Tongue (tissue), 2 donors: ENCODE measurements around the gene LZTS3. TPM values are rescaled to one million over a fixed set of nuclear protein-coding genes. Genes with fewer than 3 reads are reported as not detected.
"Not testable (repeated sequence)": the region's sequence is repeated elsewhere in the genome, so short reads cannot be mapped to it uniquely, and the experiment has no call there.

Experiments
- DNase-seq: peaks from one replicate; pipeline ENCODE4 v3.0.0-alpha.2; 2015
- total RNA-seq: library from RNA; depleted of rRNA; stranded (reverse); fragments of >200 nt; gene quantifications from one replicate; pipeline ENCODE4 v1.2.3, GENCODE V29; 2014

LZTS3 gene
- total RNA-seq, 1 donor from 2014 or later, result 5.9 TPM

DNA sequence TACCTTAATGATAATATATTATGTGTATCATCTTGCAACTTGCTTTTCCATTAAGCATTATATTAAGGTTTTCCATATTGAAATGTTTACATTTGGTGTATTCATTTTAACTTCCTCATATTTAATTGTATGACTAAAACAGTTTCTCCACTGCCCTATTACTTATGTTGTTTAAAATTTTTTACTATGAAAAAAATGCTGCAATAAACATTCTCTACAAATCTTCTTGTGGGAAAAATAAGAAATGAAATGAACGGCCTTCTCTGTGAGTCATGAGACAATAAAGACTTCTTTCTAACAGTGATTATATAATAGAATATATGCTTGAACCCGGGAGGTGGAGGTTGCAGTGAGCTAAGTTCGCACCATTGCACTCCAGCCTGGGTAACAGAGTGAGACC is 39.2 kb downstream of the LZTS3 start:
- no peak for DNase-seq

DNA sequence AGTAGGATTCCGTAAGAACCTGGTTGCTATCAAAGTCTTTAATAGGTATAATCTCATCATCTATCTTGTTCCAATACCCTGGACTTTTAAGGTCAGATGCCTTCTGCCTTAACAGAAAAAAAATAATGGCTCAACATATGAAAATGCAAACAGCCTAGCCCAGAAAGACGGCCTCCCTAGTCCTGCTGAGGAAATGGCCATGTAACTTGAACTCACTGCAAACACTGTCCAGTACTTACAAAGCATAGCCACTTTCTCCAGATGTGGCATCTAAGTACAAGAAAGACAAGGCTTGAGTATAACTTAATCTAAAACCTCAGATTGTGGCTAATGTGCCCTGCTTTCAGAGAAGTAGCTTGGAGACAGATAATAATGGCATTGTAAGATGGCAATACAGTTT is 40.2 kb downstream of the LZTS3 start:
- DNase-seq, result no peak

DNA sequence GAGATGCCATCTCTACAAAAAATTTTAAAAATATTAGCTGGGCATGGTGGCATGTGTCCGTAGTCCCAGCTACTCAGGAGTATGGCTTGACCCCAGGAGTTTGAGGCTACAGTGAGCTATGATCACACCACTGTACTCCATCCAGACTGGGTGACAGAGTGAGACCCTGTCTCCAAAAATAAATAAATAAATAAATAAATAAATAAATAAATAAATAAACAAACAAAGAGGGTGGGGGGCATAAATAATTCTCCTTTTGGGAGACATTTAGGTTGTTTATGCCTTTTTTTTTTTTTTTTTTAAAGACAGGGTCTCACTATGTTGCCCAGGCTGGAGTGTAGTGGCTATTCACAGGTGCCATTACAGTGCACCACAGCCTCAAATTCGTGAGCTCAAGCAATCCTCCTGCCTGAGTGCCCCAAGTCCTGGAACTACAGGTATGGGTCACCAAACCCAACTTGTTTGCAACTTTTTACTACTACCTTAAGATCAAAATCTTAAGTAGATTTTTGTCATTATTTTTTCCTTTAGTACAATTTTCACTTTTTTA is 43.2 kb downstream of the LZTS3 start:
- no peak for DNase-seq

GRCh38 chr20:3129094-3129493 is 44.3 kb downstream of the LZTS3 start:
- no peak for DNase-seq

DNA sequence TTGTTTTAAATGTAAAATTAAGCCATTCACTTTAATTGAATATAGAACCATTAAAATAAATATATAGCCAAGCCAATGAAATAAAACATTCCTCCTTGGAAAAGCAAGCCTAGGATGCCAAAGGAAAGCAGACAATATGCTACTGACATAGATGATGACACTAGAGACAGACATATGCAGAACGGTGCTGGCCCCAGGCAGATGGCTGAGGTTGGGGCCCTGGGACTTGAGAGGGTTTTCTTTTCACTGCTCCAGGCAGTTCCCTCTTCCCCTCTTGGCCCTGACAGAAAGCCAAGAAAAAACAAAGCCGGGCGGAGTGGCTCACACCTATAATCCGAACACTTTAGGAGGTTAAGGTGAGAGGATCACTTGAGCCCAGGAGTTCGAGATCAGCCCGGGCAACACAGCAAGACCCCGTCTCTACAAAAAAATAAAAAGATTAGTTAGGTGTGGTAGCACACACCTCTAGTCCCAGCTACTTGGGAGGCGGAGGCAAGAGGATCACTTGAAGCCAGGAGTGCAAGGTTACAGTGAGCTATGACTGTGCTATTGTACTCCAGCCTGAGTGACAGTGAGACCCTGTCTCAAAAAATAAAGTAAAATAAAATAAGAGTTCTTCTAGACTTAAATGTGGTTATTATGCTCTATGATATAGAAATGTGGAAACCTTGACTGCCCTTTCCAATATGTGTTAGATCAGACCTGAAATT is 44.9 kb downstream of the LZTS3 start:
- no peak for DNase-seq

DNA sequence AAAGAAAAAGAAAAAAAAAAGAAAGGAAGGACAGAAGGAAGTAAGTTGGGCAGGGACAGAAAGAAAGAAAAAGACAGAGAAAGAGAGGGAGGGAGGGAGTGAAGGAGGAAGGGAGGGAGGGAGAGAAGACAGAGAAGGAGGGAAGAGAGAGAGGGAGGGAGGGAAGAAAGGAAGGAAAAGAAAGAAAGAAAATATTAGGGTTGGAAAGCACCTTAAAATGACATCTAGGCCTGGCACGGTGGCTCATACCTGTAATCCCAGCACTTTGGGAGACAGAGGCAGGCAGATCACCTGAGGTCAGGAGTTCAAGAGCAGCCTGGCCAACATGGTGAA is 46.9 kb downstream of the LZTS3 start:
- no peak for DNase-seq

DNA sequence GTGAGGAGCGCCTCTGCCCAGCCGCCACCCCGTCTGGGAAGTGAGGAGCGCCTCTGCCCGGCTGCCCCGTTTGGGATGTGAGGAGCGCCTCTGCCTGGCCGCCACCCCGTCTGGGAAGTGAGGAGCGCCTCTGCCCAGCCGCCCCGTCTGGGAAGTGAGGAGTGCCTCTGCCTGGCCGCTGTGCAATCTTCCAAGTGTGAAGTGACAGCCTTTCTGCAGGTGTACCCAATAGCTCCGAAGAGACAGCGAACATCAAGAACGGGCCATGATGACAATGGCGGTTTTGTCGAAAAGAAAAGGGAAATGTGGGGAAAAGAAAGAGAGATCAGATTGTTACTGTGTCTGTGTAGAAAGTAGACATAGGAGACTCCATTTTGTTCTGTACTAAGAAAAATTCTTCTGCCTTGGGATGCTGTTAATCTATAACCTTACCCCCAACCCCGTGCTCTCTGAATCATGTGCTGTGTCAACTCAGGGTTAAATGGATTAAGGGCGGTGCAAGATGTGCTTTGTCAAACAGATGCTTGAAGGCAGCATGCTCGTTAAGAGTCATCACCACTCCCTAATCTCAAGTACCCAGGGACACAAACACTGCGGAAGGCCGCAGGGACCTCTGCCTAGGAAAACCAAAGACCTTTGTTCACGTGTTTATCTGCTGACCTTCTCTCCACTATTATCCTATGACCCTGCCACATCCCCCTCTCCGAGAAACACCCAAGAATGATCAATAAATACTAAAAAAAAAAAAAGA is 47.4 kb downstream of the LZTS3 start:
- not testable (repeated sequence) for DNase-seq

DNA sequence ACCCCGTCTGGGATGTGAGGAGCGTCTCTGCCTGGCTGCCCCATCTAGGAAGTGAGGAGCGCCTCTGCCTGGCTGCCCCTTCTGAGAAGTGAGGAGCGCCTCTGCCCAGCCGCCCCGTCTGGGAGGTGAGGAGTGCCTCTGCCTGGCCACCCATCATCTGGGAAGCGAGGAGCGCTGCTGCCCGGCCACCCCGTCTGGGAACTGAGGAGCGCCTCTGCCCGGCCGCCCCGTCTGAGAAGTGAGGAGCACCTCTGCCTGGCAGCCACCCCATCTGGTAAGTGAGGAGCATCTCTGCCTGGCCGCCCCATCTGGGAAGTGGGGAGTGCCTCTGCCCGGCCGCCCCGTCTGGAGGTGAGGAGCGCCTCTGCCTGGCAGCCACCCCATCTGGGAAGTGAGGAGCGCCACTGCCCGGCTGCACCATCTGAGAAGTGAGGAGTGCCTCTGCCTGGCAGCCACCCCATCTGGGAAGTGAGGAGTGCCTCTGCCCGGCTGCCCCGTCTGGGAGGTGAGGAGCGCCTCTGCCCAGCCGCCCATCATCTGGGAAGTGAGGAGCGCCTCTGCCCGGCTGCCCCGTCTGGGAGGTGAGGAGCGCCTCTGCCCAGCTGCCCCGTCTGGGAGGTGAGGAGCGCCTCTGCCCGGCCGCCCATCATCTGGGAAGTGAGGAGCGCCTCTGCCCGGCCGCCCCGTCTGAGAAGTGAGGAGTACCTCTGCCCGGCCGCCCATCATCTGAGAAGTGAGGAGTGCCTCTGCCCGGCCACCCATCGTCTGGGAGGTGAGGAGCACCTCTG is 48.4 kb downstream of the LZTS3 start:
- DNase-seq, result not testable (repeated sequence)

DNA sequence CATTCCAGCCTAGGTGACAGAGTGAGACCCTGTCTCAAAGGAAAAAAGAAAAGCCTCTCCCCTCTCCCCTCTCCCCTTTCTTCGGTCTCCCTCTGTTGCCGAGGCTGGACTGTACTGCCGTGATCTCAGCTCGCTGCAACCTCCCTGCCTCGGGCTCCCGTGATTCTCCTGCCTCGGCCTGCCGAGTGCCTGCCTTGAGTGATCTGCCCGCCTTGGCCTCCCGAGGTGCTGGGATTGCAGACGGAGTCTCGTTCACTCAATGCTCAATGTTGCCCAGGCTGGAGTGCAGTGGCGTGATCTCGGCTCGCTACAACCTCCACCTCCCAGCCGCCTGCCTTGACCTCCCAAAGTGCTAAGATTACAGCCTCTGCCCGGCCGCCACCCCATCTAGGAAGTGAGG is 49.2 kb downstream of the LZTS3 start:
- not testable (repeated sequence) for DNase-seq

DNA sequence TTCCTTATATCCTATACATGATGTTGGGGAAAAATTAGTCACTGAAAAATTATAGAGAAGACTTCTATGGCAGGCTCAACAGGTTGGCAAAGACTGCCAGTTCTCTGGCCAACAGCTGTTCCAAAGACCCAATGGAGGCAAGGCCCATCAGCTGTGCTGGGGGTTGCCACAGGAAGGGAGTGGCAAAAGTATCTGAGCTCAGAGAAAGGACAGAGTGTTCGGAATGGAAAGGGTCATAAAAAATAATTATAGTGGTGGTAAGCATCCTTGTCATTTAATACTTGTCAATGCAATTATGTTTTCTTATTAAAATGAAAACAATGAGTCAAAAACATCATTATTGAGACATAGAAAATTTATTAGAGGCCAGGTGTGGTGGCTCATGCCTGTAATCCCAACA is 49.8 kb downstream of the LZTS3 start:
- DNase-seq, result peak; percentile 46

DNA sequence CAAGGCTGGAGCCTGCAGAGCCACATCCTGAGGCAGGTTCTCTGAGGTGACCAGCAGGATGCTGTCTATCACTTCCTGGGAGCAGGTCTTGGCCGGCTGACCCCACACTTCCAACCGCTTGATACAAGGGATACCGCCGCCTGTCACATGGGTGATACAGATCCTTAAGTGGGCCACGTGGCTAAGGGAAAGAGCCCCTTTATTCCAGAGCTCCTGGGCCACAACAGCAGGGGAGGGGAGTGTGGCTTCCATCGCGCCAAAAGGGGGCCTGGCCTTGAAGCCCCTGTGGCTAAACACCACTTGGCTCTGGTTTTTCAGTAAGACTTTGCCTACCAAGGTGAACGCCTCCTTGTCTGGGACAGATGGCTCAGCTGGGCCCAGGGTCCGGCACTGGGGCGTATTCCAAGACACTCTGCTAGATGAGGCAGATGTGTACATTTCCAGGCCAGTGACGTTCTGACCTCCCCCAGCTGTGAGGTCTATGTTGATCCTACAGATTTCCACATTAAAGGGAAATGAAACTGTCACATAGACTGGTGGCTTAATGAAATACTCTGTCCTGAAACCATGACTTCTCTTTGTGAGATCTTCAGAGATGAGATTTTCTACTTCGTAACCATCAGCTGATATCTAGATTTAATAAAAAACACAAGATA is 51.3 kb downstream of the LZTS3 start:
- no peak for DNase-seq

GRCh38 chr20:3121271-3121911 is 52.0 kb downstream of the LZTS3 start:
- DNase-seq, result no peak

GRCh38 chr20:3119044-3119443 is 54.3 kb downstream of the LZTS3 start:
- DNase-seq, result no peak

GRCh38 chr20:3117839-3118379 is 55.4 kb downstream of the LZTS3 start:
- peak; percentile 70 for DNase-seq

DNA sequence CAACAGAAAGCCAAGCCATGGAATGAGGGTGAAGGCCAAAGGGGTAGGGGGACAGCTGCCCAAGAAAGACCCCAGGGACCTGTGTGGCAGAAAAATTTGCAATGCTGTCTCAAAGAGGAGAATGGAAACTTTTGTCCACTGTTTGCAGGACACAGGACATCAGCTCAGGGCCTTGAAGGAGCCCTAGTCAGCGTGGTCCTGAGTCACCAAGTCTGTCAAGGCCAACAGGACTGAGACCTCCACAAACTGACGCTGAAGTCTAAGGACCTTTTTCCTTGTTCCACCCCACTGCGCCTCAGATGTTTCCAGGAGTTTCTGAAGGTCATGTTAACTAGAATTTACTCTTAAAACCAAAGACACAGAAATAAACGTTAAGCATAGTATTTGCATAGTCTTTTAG is 57.0 kb downstream of the LZTS3 start:
- no peak for DNase-seq

DNA sequence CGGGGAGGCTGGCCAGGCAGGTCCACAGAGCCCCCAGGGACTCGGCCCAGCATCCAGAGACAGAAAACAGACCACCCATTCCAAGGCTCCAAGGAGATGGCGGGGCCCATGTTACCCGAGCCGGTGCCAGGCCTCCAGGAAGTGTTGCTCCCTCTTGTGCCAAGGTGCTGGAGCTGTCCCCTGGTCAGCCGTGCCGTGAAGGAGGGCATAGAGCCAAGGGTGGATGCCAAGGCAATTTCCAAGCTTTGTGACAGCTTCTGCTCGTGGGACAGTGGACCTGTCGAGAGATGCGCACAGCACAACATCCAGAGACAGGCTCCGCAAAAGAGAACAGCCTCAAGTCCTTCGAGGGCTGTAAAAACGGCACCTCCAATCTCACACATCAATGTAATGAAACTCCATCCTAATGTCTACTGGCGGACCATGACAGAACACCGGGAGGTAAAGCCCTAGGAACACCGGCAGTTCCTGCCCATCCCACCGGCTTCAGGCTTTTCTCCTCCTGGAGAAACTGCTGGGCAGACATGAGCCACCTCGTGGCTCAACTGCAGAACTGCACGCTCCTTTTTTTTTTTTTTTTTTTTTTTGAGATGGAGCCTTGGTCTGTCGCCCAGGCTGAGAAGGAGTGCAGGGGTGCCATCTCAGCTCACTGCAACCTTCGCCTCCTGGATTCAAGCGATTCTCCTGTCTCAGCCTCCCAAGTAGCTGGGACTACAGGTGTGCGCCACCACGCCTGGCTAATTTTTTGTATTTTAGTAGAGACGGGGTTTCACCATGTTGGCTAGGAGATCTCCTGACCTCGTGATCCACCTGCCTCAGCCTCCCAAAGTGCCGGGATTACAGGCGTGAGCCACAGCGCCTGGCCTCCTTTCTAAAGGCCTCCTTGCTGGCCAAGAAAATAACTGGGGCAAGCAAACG is 57.9 kb downstream of the LZTS3 start:
- peak; percentile 73 for DNase-seq
